PC-9 (cell line): ENCODE measurements around the gene RBFOX1. TPM values are rescaled to one million over a fixed set of nuclear protein-coding genes. Genes with fewer than 3 reads are reported as not detected.

Source experiments
- BruUV-seq: library from RNA; stranded (reverse); fragments of 400-500 nt; replicated peaks from 2 replicates; lab custom pipeline; 2021; lab: Mats Ljungman, UMichigan
- CTCF ChIA-PET: fragments of 300-600 bp; sonication (Branson Sonifier 250); formaldehyde crosslinking; loops from one replicate; lab custom pipeline; 2022; ENCODE audit warnings: antibody characterized with exemption; lab: Charles Lee
- POLR2A ChIA-PET: fragments of 300-600 bp; sonication (Branson Sonifier 250); formaldehyde crosslinking; loops from one replicate; lab custom pipeline; 2022; ENCODE audit warnings: antibody characterized with exemption; ENCODE audit not compliant: unreplicated experiment; lab: Charles Lee
- DNase-seq, 2 experiments: peaks; one replicate each; pipeline versions ENCODE4 v3.0.0 to v3.0.0-alpha.2; 2015 to 2022; ENCODE audit warnings: mixed read lengths in 1 of 2
- H2AFZ ChIP-seq: fragments of 200-600 bp; sonication (generic); 2 replicates; pipeline ENCODE4 v1.8.1; 2017; ENCODE audit warnings: antibody characterized with exemption
- H3F3A ChIP-seq: fragments of 200-600 bp; sonication (generic); 2 replicates; pipeline ENCODE4 v1.8.1; 2017; ENCODE audit warnings: antibody characterized with exemption, mild to moderate bottlenecking, low read depth; ENCODE audit not compliant: insufficient read depth
- H3K27ac ChIP-seq: fragments of 200-600 bp; sonication (generic); 2 replicates; pipeline ENCODE4 v1.6.1; 2016; ENCODE audit warnings: mixed run types
- H3K27me3 ChIP-seq: fragments of 200-600 bp; sonication (generic); 2 replicates; pipeline ENCODE4 v1.6.1; 2016; ENCODE audit warnings: low read depth, mixed run types; ENCODE audit not compliant: insufficient read depth
- H3K36me3 ChIP-seq: fragments of 200-600 bp; sonication (generic); 2 replicates; pipeline ENCODE4 v1.6.1; 2016; ENCODE audit warnings: low read depth, mixed run types
- H3K4me1 ChIP-seq: fragments of 200-600 bp; sonication (generic); replicated peaks from 2 replicates; pipeline ENCODE4 v1.6.1; 2016; ENCODE audit warnings: mixed run types; ENCODE audit not compliant: insufficient read depth
- H3K4me2 ChIP-seq: fragments of 200-600 bp; sonication (generic); 2 replicates; pipeline ENCODE4 v1.6.1; 2017; ENCODE audit warnings: mixed run types
- H3K4me3 ChIP-seq: fragments of 200-600 bp; sonication (generic); 2 replicates; pipeline ENCODE4 v1.6.1; 2016; ENCODE audit warnings: mixed run types
- H3K79me2 ChIP-seq: fragments of 200-600 bp; sonication (generic); 2 replicates; pipeline ENCODE4 v1.6.1; 2017; ENCODE audit warnings: low read depth, mixed run types
- H3K9me2 ChIP-seq: fragments of 200-600 bp; sonication (generic); 2 replicates; pipeline ENCODE4 v1.8.1; 2017; ENCODE audit warnings: mild to moderate bottlenecking; ENCODE audit not compliant: insufficient read depth
- H3K9me3 ChIP-seq: fragments of 200-600 bp; sonication (generic); 2 replicates; pipeline ENCODE4 v1.8.1; 2016; ENCODE audit warnings: low read depth; ENCODE audit not compliant: insufficient read depth
- H4K20me1 ChIP-seq: fragments of 200-600 bp; sonication (generic); 2 replicates; pipeline ENCODE4 v1.8.1; 2017; ENCODE audit not compliant: insufficient read depth
- EZH2 ChIP-seq: fragments of 200-600 bp; sonication (generic); IDR thresholded peaks from 2 replicates; pipeline ENCODE4 v1.8.0; 2017; ENCODE audit warnings: antibody characterized with exemption, low read depth
- intact Hi-C: fragments of 100-400 bp; cut with micrococcal nuclease; formaldehyde crosslinking; loops from one replicate; pipeline ENCODE4 v1.10.0; 2022; ENCODE audit not compliant: unreplicated experiment
- total RNA-seq: library from RNA; stranded (reverse); gene quantifications from 2 replicates; pipeline ENCODE4 v1.2.3, GENCODE V29; 2021
- TF ChIP-seq, protein P1 (sequence below): fragments of 200-600 bp; sonication (generic); conservative IDR thresholded peaks from 2 replicates; pipeline ENCODE4 v1.6.1; 2017; ENCODE audit warnings: mixed run types, antibody characterized with exemption, mild to moderate bottlenecking, moderate library complexity

Gene RBFOX1
- total RNA-seq, 1 experiment from 2014 or later: not detected

DNA sequence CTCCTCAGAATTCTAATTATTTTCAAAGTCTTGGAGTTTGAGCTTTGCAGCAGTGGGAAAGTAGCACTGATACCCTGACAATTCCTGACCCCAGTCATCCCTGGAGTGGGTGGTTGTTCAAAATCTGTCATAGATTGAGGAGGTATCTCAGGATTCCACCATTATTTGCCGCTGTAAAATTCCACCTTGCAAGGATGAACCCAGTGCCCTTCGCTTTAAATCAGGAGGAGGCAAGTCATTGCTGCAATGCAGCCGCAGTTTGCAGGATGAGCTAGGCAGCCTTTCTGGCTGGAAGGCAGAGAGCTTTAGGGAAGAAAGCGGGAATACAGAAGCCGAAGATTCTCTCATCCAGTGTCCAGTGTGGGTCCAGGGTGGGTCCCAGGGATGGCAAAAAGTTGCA lies 296.9 kb downstream of the RBFOX1 start:
- ChIA-PET POLR2A (no interaction called here), CTCF (no interaction called here)
- no peaks in the 10 kb centered on the region for H3K9me3 ChIP-seq
- peaks cover 14% of the 10 kb centered on the region; the same call in 1 of the 2 replicates for H3K27me3 ChIP-seq
- no peak overlapping the region for H3K4me3 ChIP-seq
- no peak overlapping the region for H2AFZ ChIP-seq
- no peaks in the 10 kb centered on the region for H3F3A ChIP-seq
- H3K9me2 ChIP-seq: no peaks in the 10 kb centered on the region
- intact Hi-C loops: no loop called here
- H3K4me2 ChIP-seq: no peak overlapping the region
- H3K36me3 ChIP-seq: no peaks in the 10 kb centered on the region
- BruUV-seq: no TSS peak
- TF ChIP-seq, protein P1, sequence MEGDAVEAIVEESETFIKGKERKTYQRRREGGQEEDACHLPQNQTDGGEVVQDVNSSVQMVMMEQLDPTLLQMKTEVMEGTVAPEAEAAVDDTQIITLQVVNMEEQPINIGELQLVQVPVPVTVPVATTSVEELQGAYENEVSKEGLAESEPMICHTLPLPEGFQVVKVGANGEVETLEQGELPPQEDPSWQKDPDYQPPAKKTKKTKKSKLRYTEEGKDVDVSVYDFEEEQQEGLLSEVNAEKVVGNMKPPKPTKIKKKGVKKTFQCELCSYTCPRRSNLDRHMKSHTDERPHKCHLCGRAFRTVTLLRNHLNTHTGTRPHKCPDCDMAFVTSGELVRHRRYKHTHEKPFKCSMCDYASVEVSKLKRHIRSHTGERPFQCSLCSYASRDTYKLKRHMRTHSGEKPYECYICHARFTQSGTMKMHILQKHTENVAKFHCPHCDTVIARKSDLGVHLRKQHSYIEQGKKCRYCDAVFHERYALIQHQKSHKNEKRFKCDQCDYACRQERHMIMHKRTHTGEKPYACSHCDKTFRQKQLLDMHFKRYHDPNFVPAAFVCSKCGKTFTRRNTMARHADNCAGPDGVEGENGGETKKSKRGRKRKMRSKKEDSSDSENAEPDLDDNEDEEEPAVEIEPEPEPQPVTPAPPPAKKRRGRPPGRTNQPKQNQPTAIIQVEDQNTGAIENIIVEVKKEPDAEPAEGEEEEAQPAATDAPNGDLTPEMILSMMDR: no peak
- no peak for TF ChIP-seq EZH2
- no peak overlapping the region for H3K27ac ChIP-seq
- no peaks in the 10 kb centered on the region for H4K20me1 ChIP-seq
- H3K4me1 ChIP-seq: no peaks in the 10 kb centered on the region
- DNase-seq: no peak
- no peaks in the 10 kb centered on the region for H3K79me2 ChIP-seq

DNA sequence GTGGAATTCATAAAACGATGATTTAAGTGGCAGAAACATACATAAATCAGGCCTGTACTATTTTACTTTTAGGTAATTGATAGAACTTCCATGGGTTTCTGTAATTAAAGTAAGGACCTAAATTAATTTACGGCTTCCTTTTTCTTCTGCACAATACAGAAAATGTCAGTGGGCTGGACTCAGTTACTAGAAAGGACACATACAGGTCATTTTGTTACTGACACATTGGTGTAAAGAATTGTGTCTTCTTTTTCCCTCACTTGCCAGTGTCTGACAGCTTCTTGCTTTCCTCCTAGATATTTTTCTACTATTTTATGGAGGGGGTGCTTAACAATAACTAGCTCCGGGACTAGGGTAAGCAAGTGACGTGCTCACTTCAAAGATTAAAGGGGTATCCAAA lies 304.8 kb downstream of the RBFOX1 start:
- Histone ChIP-seq H3K4me2 (no peak overlapping the region), H3K9me2 (no peaks in the 10 kb centered on the region; the same call in 1 of the 2 replicates), H3K9me3 (no peaks in the 10 kb centered on the region), H3K27ac (no peak overlapping the region), H3K4me1 (no peaks in the 10 kb centered on the region), H3K36me3 (no peaks in the 10 kb centered on the region), H3K27me3 (peaks cover 12% of the 10 kb centered on the region; the same call in 1 of the 2 replicates), H3K4me3 (no peak overlapping the region), H3K79me2 (no peaks in the 10 kb centered on the region), H4K20me1 (no peaks in the 10 kb centered on the region), H3F3A (no peaks in the 10 kb centered on the region), H2AFZ (no peak overlapping the region)
- BruUV-seq: no TSS peak
- intact Hi-C loops: no loop called here
- POLR2A ChIA-PET: no interaction called here
- DNase-seq: no peak
- CTCF ChIA-PET: no interaction called here
- no peak for TF ChIP-seq EZH2
- TF ChIP-seq, protein P1: no peak

DNA sequence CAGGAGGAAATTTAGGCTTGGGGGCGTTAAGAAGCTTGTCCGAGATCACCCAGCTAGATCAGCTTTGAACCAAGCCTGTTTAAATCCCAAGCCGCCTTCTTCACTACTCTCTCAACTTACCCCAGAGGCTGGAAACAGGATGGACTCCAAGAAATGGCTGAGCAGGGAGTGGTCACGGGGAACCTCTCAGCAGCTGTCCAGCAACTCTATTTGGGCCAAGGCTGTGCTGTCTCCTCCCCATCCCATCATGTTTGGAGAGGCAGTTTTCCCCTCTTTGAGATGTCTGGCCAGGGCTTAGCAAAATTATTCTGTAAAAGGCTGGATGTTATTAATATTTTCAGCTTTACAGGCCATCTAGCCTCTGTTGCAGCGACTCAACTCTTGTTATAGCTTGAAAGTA lies 305.7 kb downstream of the RBFOX1 start:
- Histone ChIP-seq H3K4me3 (no peak overlapping the region), H3K27me3 (peaks cover 21% of the 10 kb centered on the region), H3K9me3 (no peaks in the 10 kb centered on the region), H3K79me2 (no peaks in the 10 kb centered on the region), H3F3A (no peaks in the 10 kb centered on the region), H3K4me2 (no peak overlapping the region), H4K20me1 (no peaks in the 10 kb centered on the region), H3K4me1 (no peaks in the 10 kb centered on the region), H3K36me3 (no peaks in the 10 kb centered on the region), H2AFZ (no peak overlapping the region), H3K9me2 (no peaks in the 10 kb centered on the region; the same call in 1 of the 2 replicates), H3K27ac (no peak overlapping the region)
- ChIA-PET CTCF (no interaction called here), POLR2A (no interaction called here)
- TF ChIP-seq EZH2: no peak
- TF ChIP-seq, protein P1: no peak
- intact Hi-C loops: no loop called here
- BruUV-seq: no TSS peak
- DNase-seq: no peak
